OCI-LY3 (cell line): Measurements from ENCODE around the gene LYPD1.

Source experiments
- H2AFZ ChIP-seq: fragments of 200-600, 300-600 bp; shearing (Covaris generic); 2 replicates; pipeline ENCODE4 v1.6.0; 2014; ENCODE audit warnings: antibody characterized with exemption, low read depth, low read length
- H3K27ac ChIP-seq: fragments of 200-600, 300-600 bp; sonication (generic); 2 replicates; pipeline ENCODE4 v1.5.1; 2014; ENCODE audit warnings: mild to moderate bottlenecking, low read length, moderate library complexity, mixed read lengths
- H3K27me3 ChIP-seq: fragments of 200-600, 300-600 bp; sonication (generic); 2 replicates; pipeline ENCODE4 v1.6.1; 2014; ENCODE audit warnings: low read depth, low read length, mixed read lengths
- H3K36me3 ChIP-seq: fragments of 200-600, 300-600 bp; sonication (generic); replicated peaks from 2 replicates; pipeline ENCODE3; 2014; ENCODE audit warnings: low read depth, low read length, mixed read lengths
- H3K4me1 ChIP-seq: fragments of 300-600, 200-600 bp; sonication (generic); 2 replicates; pipeline ENCODE4 v1.6.1; 2014; ENCODE audit warnings: low read length, mixed read lengths
- H3K4me2 ChIP-seq: fragments of 200-600, 300-600 bp; sonication (generic); 2 replicates; pipeline ENCODE4 v1.6.1; 2014; ENCODE audit warnings: low read length, mixed read lengths
- H3K4me3 ChIP-seq: fragments of 300-600, 200-600 bp; sonication (generic); 2 replicates; pipeline ENCODE4 v1.5.1; 2014; ENCODE audit warnings: antibody characterized with exemption, mild to moderate bottlenecking, low read length, moderate library complexity
- H3K79me2 ChIP-seq: fragments of 300-600, 200-600 bp; shearing (Covaris generic); 2 replicates; pipeline ENCODE4 v1.6.1; 2014; ENCODE audit warnings: mild to moderate bottlenecking, low read length, mixed read lengths
- H3K9ac ChIP-seq: fragments of 300-600, 200-600 bp; shearing (Covaris generic); 2 replicates; pipeline ENCODE4 v1.6.0; 2014; ENCODE audit warnings: mild to moderate bottlenecking, low read length, moderate library complexity
- H3K9me3 ChIP-seq: fragments of 200-600, 300-600 bp; shearing (Covaris generic); 2 replicates; pipeline ENCODE4 v1.6.1; 2014; ENCODE audit warnings: low read length, mixed read lengths; ENCODE audit not compliant: insufficient read depth
- H4K20me1 ChIP-seq: fragments of 200-600, 300-600 bp; sonication (generic); 2 replicates; pipeline ENCODE4 v1.6.1; 2016; ENCODE audit warnings: low read length, mixed read lengths; ENCODE audit not compliant: insufficient read depth
- EZH2phosphoT487 ChIP-seq: fragments of 200-600 bp; shearing (Covaris generic); IDR thresholded peaks from 2 replicates; pipeline ENCODE4 v1.6.1; 2018; ENCODE audit warnings: antibody characterized with exemption, mixed run types, low read depth
- TF ChIP-seq, protein P1 (sequence below): fragments of 200-600, 300-600 bp; sonication (generic); IDR thresholded peaks from 2 replicates; pipeline ENCODE4 v1.5.1; 2014; ENCODE audit warnings: antibody characterized with exemption, low read length, low read depth

LYPD1 gene

DNA sequence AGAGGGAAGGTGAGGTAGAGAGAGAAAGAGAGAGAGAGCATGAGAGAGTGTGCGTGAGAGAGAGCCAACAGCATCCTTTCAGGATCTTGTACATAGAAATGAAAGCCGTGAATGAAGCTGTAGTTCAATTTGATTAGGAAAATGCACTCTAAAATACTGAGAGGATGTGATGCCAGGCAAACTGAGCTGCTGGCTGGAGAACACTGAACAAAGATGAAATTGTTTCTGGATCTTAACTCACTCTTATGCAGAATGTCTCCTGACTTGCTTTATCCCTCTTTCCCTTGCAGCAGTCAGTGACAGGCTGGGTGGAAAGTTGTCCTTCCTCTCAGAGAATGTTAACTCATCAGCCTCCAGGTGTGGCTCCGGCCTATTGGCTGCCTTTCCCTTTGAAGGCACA, 10.7 kb downstream of the LYPD1 start:
- no peaks in the 10 kb centered on the region for H3K79me2 ChIP-seq
- no peak overlapping the region for H3K9ac ChIP-seq
- H3K4me3 ChIP-seq = no peak overlapping the region
- no peaks in the 10 kb centered on the region for H3K36me3 ChIP-seq
- no peaks in the 10 kb centered on the region for H3K9me3 ChIP-seq
- TF ChIP-seq, protein P1, sequence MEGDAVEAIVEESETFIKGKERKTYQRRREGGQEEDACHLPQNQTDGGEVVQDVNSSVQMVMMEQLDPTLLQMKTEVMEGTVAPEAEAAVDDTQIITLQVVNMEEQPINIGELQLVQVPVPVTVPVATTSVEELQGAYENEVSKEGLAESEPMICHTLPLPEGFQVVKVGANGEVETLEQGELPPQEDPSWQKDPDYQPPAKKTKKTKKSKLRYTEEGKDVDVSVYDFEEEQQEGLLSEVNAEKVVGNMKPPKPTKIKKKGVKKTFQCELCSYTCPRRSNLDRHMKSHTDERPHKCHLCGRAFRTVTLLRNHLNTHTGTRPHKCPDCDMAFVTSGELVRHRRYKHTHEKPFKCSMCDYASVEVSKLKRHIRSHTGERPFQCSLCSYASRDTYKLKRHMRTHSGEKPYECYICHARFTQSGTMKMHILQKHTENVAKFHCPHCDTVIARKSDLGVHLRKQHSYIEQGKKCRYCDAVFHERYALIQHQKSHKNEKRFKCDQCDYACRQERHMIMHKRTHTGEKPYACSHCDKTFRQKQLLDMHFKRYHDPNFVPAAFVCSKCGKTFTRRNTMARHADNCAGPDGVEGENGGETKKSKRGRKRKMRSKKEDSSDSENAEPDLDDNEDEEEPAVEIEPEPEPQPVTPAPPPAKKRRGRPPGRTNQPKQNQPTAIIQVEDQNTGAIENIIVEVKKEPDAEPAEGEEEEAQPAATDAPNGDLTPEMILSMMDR = no peak
- TF ChIP-seq EZH2phosphoT487 = no peak
- no peaks in the 10 kb centered on the region for H3K27me3 ChIP-seq
- H3K27ac ChIP-seq = no peak overlapping the region
- no peak overlapping the region for H2AFZ ChIP-seq
- H3K4me2 ChIP-seq = no peak overlapping the region
- no peaks in the 10 kb centered on the region for H4K20me1 ChIP-seq
- no peaks in the 10 kb centered on the region for H3K4me1 ChIP-seq

DNA sequence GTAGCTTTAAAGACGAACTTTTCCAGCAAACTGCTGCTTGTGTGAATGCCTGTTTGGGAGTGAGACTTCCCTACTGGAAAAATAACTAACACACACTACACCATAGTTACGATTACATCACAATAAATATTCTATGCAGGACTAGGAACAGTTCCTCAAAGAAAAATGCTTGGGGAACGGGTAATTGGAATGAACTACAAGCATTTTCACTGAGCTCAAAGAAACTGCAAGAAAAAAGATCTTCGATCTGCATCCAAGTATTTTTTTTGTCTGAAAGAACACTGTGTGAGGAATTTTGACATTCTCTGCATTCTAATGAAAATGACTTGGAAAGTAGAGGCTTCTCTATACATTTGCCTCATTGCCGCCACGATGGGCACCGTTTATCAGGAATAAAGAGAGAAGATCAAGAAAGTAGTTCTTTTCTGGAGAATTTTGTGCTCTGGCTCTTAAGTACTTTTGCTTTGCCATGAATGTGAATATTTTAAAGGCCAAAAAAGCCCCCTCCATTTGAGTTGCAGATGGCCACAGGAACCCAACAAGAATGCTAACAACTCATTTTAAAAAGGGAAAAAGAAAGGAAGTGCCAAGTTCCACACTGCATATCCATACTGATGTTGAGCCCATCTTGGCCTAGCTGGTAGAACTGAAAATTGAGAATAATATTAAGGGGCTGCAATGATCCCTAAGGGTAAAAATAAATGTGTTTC, 13.6 kb downstream of the LYPD1 start:
- no peak overlapping the region for H3K9ac ChIP-seq
- no peaks in the 10 kb centered on the region for H4K20me1 ChIP-seq
- H3K4me1 ChIP-seq = no peaks in the 10 kb centered on the region
- no peaks in the 10 kb centered on the region for H3K36me3 ChIP-seq
- H3K4me2 ChIP-seq = no peak overlapping the region
- H3K4me3 ChIP-seq = no peak overlapping the region
- H3K27me3 ChIP-seq = no peaks in the 10 kb centered on the region
- no peaks in the 10 kb centered on the region for H3K79me2 ChIP-seq
- H3K27ac ChIP-seq = no peak overlapping the region
- no peak for TF ChIP-seq EZH2phosphoT487
- TF ChIP-seq, protein P1 = no peak
- H3K9me3 ChIP-seq = no peaks in the 10 kb centered on the region
- H2AFZ ChIP-seq = no peak overlapping the region

DNA sequence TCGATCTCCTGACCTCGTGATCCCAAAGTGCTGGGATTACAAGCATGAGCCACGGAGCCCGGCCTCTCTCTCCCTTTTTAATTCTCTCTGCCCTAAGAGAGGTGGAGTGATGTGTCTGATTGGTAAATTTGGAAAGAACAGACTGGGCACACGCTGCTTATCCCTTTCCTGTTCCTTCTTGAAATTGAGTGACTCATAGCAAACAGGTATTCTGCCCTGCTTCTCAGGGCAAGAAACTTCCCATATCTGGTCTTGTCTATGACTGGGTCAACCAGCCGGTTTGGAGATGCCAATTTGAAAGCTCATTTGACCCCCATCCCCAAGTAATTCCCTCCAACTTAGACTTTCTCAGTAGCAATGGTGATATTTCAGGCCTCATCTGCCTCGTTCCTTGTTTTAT, 15.0 kb downstream of the LYPD1 start:
- no peak overlapping the region for H3K9ac ChIP-seq
- H3K27ac ChIP-seq = no peak overlapping the region
- H3K27me3 ChIP-seq = no peaks in the 10 kb centered on the region
- H3K4me1 ChIP-seq = no peaks in the 10 kb centered on the region
- H3K4me2 ChIP-seq = no peak overlapping the region
- H4K20me1 ChIP-seq = no peaks in the 10 kb centered on the region
- H3K79me2 ChIP-seq = no peaks in the 10 kb centered on the region
- H3K36me3 ChIP-seq = no peaks in the 10 kb centered on the region
- no peak overlapping the region for H2AFZ ChIP-seq
- TF ChIP-seq, protein P1 = no peak
- no peak for TF ChIP-seq EZH2phosphoT487
- no peak overlapping the region for H3K4me3 ChIP-seq
- no peaks in the 10 kb centered on the region for H3K9me3 ChIP-seq

DNA sequence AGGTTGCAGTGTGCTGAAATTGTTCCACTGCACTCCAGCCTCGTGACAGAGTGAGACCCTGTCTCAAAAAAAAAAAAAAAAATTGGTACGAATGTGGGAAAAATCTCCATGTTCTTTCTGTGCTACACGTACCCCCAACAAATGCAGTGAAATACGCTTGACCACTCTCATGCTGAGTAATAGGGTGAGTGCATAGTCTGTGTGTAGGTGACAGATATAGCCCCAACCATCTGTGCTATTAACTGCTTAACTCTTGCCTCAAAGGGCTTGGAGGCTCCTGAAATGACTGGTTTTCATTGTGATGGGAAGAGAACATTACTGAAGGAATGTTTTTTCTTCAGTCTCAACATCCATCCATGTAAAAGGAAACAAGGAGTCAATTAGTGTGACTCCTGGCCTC, 15.7 kb downstream of the LYPD1 start:
- H3K27ac ChIP-seq = no peak overlapping the region
- no peaks in the 10 kb centered on the region for H3K27me3 ChIP-seq
- no peak overlapping the region for H3K9ac ChIP-seq
- H2AFZ ChIP-seq = no peak overlapping the region
- H3K36me3 ChIP-seq = no peaks in the 10 kb centered on the region
- H3K79me2 ChIP-seq = no peaks in the 10 kb centered on the region
- TF ChIP-seq, protein P1 = no peak
- TF ChIP-seq EZH2phosphoT487 = no peak
- H4K20me1 ChIP-seq = no peaks in the 10 kb centered on the region
- H3K4me2 ChIP-seq = no peak overlapping the region
- no peak overlapping the region for H3K4me3 ChIP-seq
- H3K4me1 ChIP-seq = no peaks in the 10 kb centered on the region
- H3K9me3 ChIP-seq = no peaks in the 10 kb centered on the region
